OCI-LY3 (cell line): Measurements from ENCODE around the gene CATSPER3.

Experiments
- H2AFZ ChIP-seq: fragments of 200-600, 300-600 bp; shearing (Covaris generic); 2 replicates; pipeline ENCODE4 v1.6.0; 2014; ENCODE audit warnings: antibody characterized with exemption, low read depth, low read length
- H3K27ac ChIP-seq: fragments of 200-600, 300-600 bp; sonication (generic); 2 replicates; pipeline ENCODE4 v1.5.1; 2014; ENCODE audit warnings: mild to moderate bottlenecking, low read length, moderate library complexity, mixed read lengths
- H3K27me3 ChIP-seq: fragments of 200-600, 300-600 bp; sonication (generic); 2 replicates; pipeline ENCODE4 v1.6.1; 2014; ENCODE audit warnings: low read depth, low read length, mixed read lengths
- H3K36me3 ChIP-seq: fragments of 200-600, 300-600 bp; sonication (generic); replicated peaks from 2 replicates; pipeline ENCODE3; 2014; ENCODE audit warnings: low read depth, low read length, mixed read lengths
- H3K4me1 ChIP-seq: fragments of 300-600, 200-600 bp; sonication (generic); 2 replicates; pipeline ENCODE4 v1.6.1; 2014; ENCODE audit warnings: low read length, mixed read lengths
- H3K4me2 ChIP-seq: fragments of 200-600, 300-600 bp; sonication (generic); 2 replicates; pipeline ENCODE4 v1.6.1; 2014; ENCODE audit warnings: low read length, mixed read lengths
- H3K4me3 ChIP-seq: fragments of 300-600, 200-600 bp; sonication (generic); 2 replicates; pipeline ENCODE4 v1.5.1; 2014; ENCODE audit warnings: antibody characterized with exemption, mild to moderate bottlenecking, low read length, moderate library complexity
- H3K79me2 ChIP-seq: fragments of 300-600, 200-600 bp; shearing (Covaris generic); 2 replicates; pipeline ENCODE4 v1.6.1; 2014; ENCODE audit warnings: mild to moderate bottlenecking, low read length, mixed read lengths
- H3K9ac ChIP-seq: fragments of 300-600, 200-600 bp; shearing (Covaris generic); 2 replicates; pipeline ENCODE4 v1.6.0; 2014; ENCODE audit warnings: mild to moderate bottlenecking, low read length, moderate library complexity
- H3K9me3 ChIP-seq: fragments of 200-600, 300-600 bp; shearing (Covaris generic); 2 replicates; pipeline ENCODE4 v1.6.1; 2014; ENCODE audit warnings: low read length, mixed read lengths; ENCODE audit not compliant: insufficient read depth
- H4K20me1 ChIP-seq: fragments of 200-600, 300-600 bp; sonication (generic); 2 replicates; pipeline ENCODE4 v1.6.1; 2016; ENCODE audit warnings: low read length, mixed read lengths; ENCODE audit not compliant: insufficient read depth
- CTCF ChIP-seq: fragments of 200-600, 300-600 bp; sonication (generic); IDR thresholded peaks from 2 replicates; pipeline ENCODE4 v1.5.1; 2014; ENCODE audit warnings: antibody characterized with exemption, low read length, low read depth
- EZH2phosphoT487 ChIP-seq: fragments of 200-600 bp; shearing (Covaris generic); IDR thresholded peaks from 2 replicates; pipeline ENCODE4 v1.6.1; 2018; ENCODE audit warnings: antibody characterized with exemption, mixed run types, low read depth

The CATSPER3 gene

GRCh38 chr5:134967607-134968006 lies at the start of gene CATSPER3:
Gene CATSPER3, plus strand, starts transcription at chr5:134967907. Its CDS starts 85 bp downstream, at chr5:134967992.
- H2AFZ ChIP-seq, result no peak within 1 kb of the TSS
- H3K27ac ChIP-seq, result no peak within 1 kb of the TSS
- H3K4me3 ChIP-seq, result no peak within 1 kb of the TSS
- no peaks in the 10 kb centered on the region for H3K79me2 ChIP-seq
- TF ChIP-seq CTCF, result no peak
- TF ChIP-seq EZH2phosphoT487, result no peak
- H3K27me3 ChIP-seq, result no peaks in the 10 kb centered on the region
- H3K4me1 ChIP-seq, result no peaks in the 10 kb centered on the region
- H3K9me3 ChIP-seq, result no peaks in the 10 kb centered on the region
- H3K36me3 ChIP-seq, result peaks cover 4% of the 10 kb centered on the region
- H3K4me2 ChIP-seq, result no peak within 1 kb of the TSS
- no peak within 1 kb of the TSS for H3K9ac ChIP-seq
- H4K20me1 ChIP-seq, result no peaks in the 10 kb centered on the region

- Histone ChIP-seq H3K4me3 (no peak overlapping the region), H3K9ac (no peak overlapping the region), H3K4me2 (no peak overlapping the region), H3K9me3 (no peaks in the 10 kb centered on the region), H3K27me3 (no peaks in the 10 kb centered on the region), H3K36me3 (peaks cover 10% of the 10 kb centered on the region), H3K79me2 (no peaks in the 10 kb centered on the region), H3K27ac (no peak overlapping the region), H4K20me1 (no peaks in the 10 kb centered on the region), H3K4me1 (no peaks in the 10 kb centered on the region), H2AFZ (no peak overlapping the region)
- TF ChIP-seq EZH2phosphoT487 (no peak), CTCF (no peak)
Measured at GRCh38 chr5:134918861-134919260, 48.8 kb upstream of the CATSPER3 start.

- TF ChIP-seq CTCF, result no peak
- no peak for TF ChIP-seq EZH2phosphoT487
- Histone ChIP-seq H3K4me1 (no peaks in the 10 kb centered on the region), H3K27ac (no peak overlapping the region), H2AFZ (no peak overlapping the region), H3K27me3 (no peaks in the 10 kb centered on the region), H3K9me3 (no peaks in the 10 kb centered on the region), H3K79me2 (no peaks in the 10 kb centered on the region), H4K20me1 (no peaks in the 10 kb centered on the region), H3K4me2 (no peak overlapping the region), H3K36me3 (peaks cover 10% of the 10 kb centered on the region), H3K4me3 (no peak overlapping the region), H3K9ac (no peak overlapping the region)
Measured at GRCh38 chr5:134920848-134921575, 46.7 kb upstream of the CATSPER3 start.

GRCh38 chr5:134932508-134932907 lies 35.2 kb upstream of the CATSPER3 start:
- Histone ChIP-seq H3K79me2 (no peaks in the 10 kb centered on the region), H3K27ac (no peak overlapping the region), H3K4me2 (no peak overlapping the region), H3K9me3 (no peaks in the 10 kb centered on the region), H3K36me3 (peaks cover 3% of the 10 kb centered on the region), H3K4me3 (no peak overlapping the region), H2AFZ (no peak overlapping the region), H3K9ac (no peak overlapping the region), H4K20me1 (no peaks in the 10 kb centered on the region), H3K4me1 (0 out of 2 replicates have a peak, but pooled peaks cover 4% of the 10 kb centered on the region), H3K27me3 (no peaks in the 10 kb centered on the region)
- no peak for TF ChIP-seq CTCF
- no peak for TF ChIP-seq EZH2phosphoT487
